HCT116 (cell line): Measurements from ENCODE around the gene FLOT1.

Source experiments
- CTCF ChIP-seq, 3 experiments: fragments of 200-600 bp in 1 of 3; sonication (generic) in 1 of 3; IDR thresholded peaks in 2 of 3; conservative IDR thresholded peaks in 1 of 3; 2 replicates each; pipeline ENCODE4 v1.5.1; 2012 to 2017; ENCODE audit warnings: low read depth in 2 of 3, low read length in 2 of 3, antibody characterized with exemption in 1 of 3, borderline replicate concordance in 1 of 3, control low read depth in 1 of 3, mild to moderate bottlenecking in 1 of 3, mixed read lengths in 1 of 3, mixed run types in 1 of 3, moderate library complexity in 1 of 3; ENCODE audit not compliant: insufficient read depth in 1 of 3
- EZH2phosphoT487 ChIP-seq: fragments of 200-600 bp; IDR thresholded peaks from 2 replicates; pipeline ENCODE4 v1.6.1; 2018; ENCODE audit warnings: antibody characterized with exemption, borderline replicate concordance
- JUND ChIP-seq: IDR thresholded peaks from 2 replicates; pipeline ENCODE4 v1.6.1; 2012
- POLR2A ChIP-seq: IDR thresholded peaks from 2 replicates; pipeline ENCODE4 v1.7.0; 2011; ENCODE audit warnings: borderline replicate concordance; ENCODE audit not compliant: insufficient read depth, insufficient read length; ENCODE audit errors: extremely low read depth
- REST ChIP-seq: IDR thresholded peaks from 2 replicates; pipeline ENCODE4 v1.6.1; 2012; ENCODE audit warnings: low read depth
- SIN3A ChIP-seq: IDR thresholded peaks from 2 replicates; pipeline ENCODE4 v1.6.1; 2012; ENCODE audit warnings: low read depth
- SRF ChIP-seq: IDR thresholded peaks from 2 replicates; pipeline ENCODE4 v1.6.1; 2012; ENCODE audit warnings: low read depth
- ZNF274 ChIP-seq: fragments of 200-500 bp; sonication (Bioruptor generic); IDR thresholded peaks from 2 replicates; pipeline ENCODE4 v1.6.1; 2014; ENCODE audit warnings: mild to moderate bottlenecking, low read depth, low read length, inconsistent platforms

GRCh38 chr6:30732237-30732943 is 10.1 kb downstream of the FLOT1 start:
- TF ChIP-seq POLR2A (no peak), CTCF (IDR thresholded peaks at IDR 0.05 in 2 of 3, conservative IDR thresholded peaks at IDR 0.05 in 1 of 3; ENCODE audit: borderline replicate concordance in 1 of 3, insufficient read depth in 1 of 3, low read depth in 2 of 3, low read length in 2 of 3) (no peak), SIN3A (no peak), JUND (no peak), SRF (no peak), ZNF274 (no peak), REST (no peak), EZH2phosphoT487 (no peak)
